ENCODE measurements around the gene ALKBH6.

GRCh38 chr19:36028313-36029041, 14.5 kb upstream of the ALKBH6 start:
- TF ChIP-seq EZH2 (IDR thresholded peaks at IDR 0.05; ENCODE audit: insufficient read depth, low read length) (no peak), CTCF (IDR thresholded peaks at IDR 0.05; ENCODE audit: insufficient read depth, low read depth, low read length) (no peak)

Data from astrocyte (in vitro differentiated cells and primary cell).